NT2/D1 (cell line): ENCODE measurements around the gene FNBP1L.
A peak's percentile ranks its signal among the peaks of the same experiment; 100 is the strongest.

Experiments
- DNase-seq: peaks from one replicate; pipeline ENCODE4 v3.0.0-alpha.2; 2011; ENCODE audit warnings: low read depth, low spot score
- H3K27me3 ChIP-seq: 2 replicates; pipeline ENCODE4 v1.6.0; 2011; ENCODE audit warnings: mild to moderate bottlenecking; ENCODE audit not compliant: insufficient read length, insufficient read depth
- H3K36me3 ChIP-seq: 2 replicates; pipeline ENCODE4 v1.6.1; 2011; ENCODE audit warnings: mild to moderate bottlenecking, low read length, mixed read lengths; ENCODE audit not compliant: insufficient read depth, insufficient read length
- H3K4me1 ChIP-seq: 2 replicates; pipeline ENCODE4 v1.5.1; 2011; ENCODE audit not compliant: insufficient read depth, insufficient read length
- H3K4me3 ChIP-seq: 2 replicates; pipeline ENCODE4 v1.5.1; 2011; ENCODE audit warnings: low read depth; ENCODE audit not compliant: insufficient read length
- H3K9ac ChIP-seq: 2 replicates; pipeline ENCODE4 v1.6.0; 2011; ENCODE audit warnings: low read depth; ENCODE audit not compliant: insufficient read length
- H3K9me3 ChIP-seq: 2 replicates; pipeline ENCODE4 v1.5.1; 2011; ENCODE audit warnings: mild to moderate bottlenecking, low read length; ENCODE audit not compliant: insufficient read depth
- SUZ12 ChIP-seq: IDR thresholded peaks from 2 replicates; pipeline ENCODE4 v1.6.1; 2011; ENCODE audit not compliant: insufficient read length, insufficient read depth; ENCODE audit errors: extremely low read depth
- YY1 ChIP-seq: IDR thresholded peaks from 2 replicates; pipeline ENCODE4 v1.6.1; 2011; ENCODE audit not compliant: insufficient read length, insufficient read depth
- ZNF274 ChIP-seq: IDR thresholded peaks from 2 replicates; pipeline ENCODE4 v1.6.1; 2011; ENCODE audit warnings: mild to moderate bottlenecking, low read depth, low read length

Gene FNBP1L

GRCh38 chr1:93447481-93448291 is at the start of gene FNBP1L:
Gene FNBP1L (plus strand): TSS chr1:93448118. CDS start chr1:93448282, 164 bp downstream.
- no peaks in the 10 kb centered on the region for H3K9me3 ChIP-seq
- H3K4me3 ChIP-seq, result peak within 1 kb of the TSS; percentile 95
- H3K36me3 ChIP-seq, result no peaks in the 10 kb centered on the region
- DNase-seq, result peak; percentile 75
- H3K27me3 ChIP-seq, result no peaks in the 10 kb centered on the region
- no peak for TF ChIP-seq SUZ12
- TF ChIP-seq YY1, result no peak
- no peak for TF ChIP-seq ZNF274
- peak within 1 kb of the TSS; percentile 100 for H3K9ac ChIP-seq
- peaks cover 6% of the 10 kb centered on the region for H3K4me1 ChIP-seq

DNA sequence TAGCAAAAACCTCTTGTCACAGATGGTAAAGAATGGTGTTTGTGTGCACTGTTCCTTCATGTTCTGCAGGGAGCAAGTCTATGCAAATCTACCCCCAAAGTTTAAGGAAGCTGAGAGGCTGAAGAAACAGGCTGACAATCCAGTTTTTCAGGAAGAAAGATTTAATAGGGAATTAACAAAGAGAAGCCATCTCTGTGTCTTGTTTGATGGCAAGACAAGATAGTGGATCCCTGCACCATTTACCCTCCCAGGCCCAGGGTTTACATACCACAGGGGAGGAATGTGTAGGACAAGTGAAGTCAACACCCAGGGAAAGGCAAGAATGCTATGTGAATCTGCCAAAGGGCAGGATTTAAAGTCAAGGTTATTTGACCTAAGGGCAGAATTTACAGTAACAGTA is 48.1 kb upstream of the FNBP1L start:
- H3K4me1 ChIP-seq, result no peaks in the 10 kb centered on the region
- H3K4me3 ChIP-seq, result no peak overlapping the region
- H3K36me3 ChIP-seq, result no peaks in the 10 kb centered on the region
- peaks cover 15% of the 10 kb centered on the region for H3K9me3 ChIP-seq
- H3K27me3 ChIP-seq, result no peaks in the 10 kb centered on the region
- DNase-seq, result peak; percentile 42
- TF ChIP-seq SUZ12 (no peak), ZNF274 (no peak), YY1 (no peak)
- no peak overlapping the region for H3K9ac ChIP-seq

DNA sequence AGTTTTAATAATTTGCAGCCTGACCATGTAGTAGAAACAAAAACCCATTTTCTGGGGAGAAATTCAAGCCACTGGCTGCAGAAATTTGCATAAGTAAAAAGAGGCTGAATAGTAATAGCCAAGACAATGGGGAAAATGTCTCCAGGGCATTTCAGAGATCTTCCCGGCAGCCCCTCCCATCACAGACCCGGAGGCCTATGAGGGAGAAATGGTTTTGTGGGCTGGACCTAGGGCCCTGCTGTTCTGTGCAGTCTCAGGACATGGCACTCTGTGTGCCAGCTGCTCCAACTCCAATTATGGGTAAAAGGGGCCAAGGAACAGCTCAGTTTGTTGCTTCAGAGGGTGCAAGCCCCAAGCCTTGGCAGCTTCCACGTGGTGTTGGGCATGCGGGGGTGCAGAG is 39.7 kb upstream of the FNBP1L start:
- no peak overlapping the region for H3K9ac ChIP-seq
- peaks cover 3% of the 10 kb centered on the region for H3K4me1 ChIP-seq
- no peak overlapping the region for H3K4me3 ChIP-seq
- no peaks in the 10 kb centered on the region for H3K36me3 ChIP-seq
- H3K9me3 ChIP-seq, result peaks cover 64% of the 10 kb centered on the region
- DNase-seq, result no peak
- H3K27me3 ChIP-seq, result no peaks in the 10 kb centered on the region
- TF ChIP-seq SUZ12 (no peak), ZNF274 (no peak), YY1 (no peak)

- Histone ChIP-seq H3K27me3 (no peaks in the 10 kb centered on the region), H3K36me3 (no peaks in the 10 kb centered on the region), H3K9me3 (peaks cover 72% of the 10 kb centered on the region), H3K9ac (no peak overlapping the region), H3K4me3 (no peak overlapping the region), H3K4me1 (peaks cover 3% of the 10 kb centered on the region)
- TF ChIP-seq SUZ12 (no peak), ZNF274 (no peak), YY1 (no peak)
- peak; percentile 86 for DNase-seq
These were observed 36.9 kb upstream of the FNBP1L start for GRCh38 chr1:93411000-93411399.

GRCh38 chr1:93414749-93415148 is 33.2 kb upstream of the FNBP1L start:
- peaks cover 3% of the 10 kb centered on the region for H3K4me1 ChIP-seq
- no peak for DNase-seq
- H3K9me3 ChIP-seq, result peaks cover 43% of the 10 kb centered on the region
- H3K9ac ChIP-seq, result no peak overlapping the region
- no peak overlapping the region for H3K4me3 ChIP-seq
- TF ChIP-seq SUZ12 (no peak), YY1 (no peak), ZNF274 (no peak)
- H3K27me3 ChIP-seq, result no peaks in the 10 kb centered on the region
- no peaks in the 10 kb centered on the region for H3K36me3 ChIP-seq

- TF ChIP-seq YY1, result no peak
- Histone ChIP-seq H3K27me3 (no peaks in the 10 kb centered on the region), H3K9me3 (peaks cover 37% of the 10 kb centered on the region), H3K4me1 (peaks cover 3% of the 10 kb centered on the region), H3K9ac (no peak overlapping the region), H3K36me3 (no peaks in the 10 kb centered on the region), H3K4me3 (no peak overlapping the region)
- DNase-seq, result no peak
These were observed 32.6 kb upstream of the FNBP1L start for GRCh38 chr1:93415296-93415695.

DNA sequence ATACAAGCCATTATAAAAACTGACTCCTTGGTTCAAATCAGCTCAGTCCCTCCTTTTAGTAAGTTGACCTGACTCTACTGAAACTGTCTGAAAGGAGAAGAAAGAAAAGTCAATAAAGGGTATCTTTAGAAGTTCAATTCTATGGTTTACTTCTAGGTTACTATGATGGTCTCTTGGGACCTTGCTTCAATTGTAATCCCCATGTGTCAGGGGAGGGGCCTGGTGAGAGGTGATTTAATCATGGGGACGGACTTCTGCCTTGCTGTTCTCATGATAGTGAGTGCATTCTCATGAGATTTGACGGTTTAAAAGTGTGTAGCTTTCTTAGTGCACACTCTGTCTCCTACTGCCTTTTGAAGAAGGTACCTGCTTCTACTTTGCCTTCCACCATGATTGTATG is 31.7 kb upstream of the FNBP1L start:
- no peak overlapping the region for H3K9ac ChIP-seq
- H3K36me3 ChIP-seq, result no peaks in the 10 kb centered on the region
- no peaks in the 10 kb centered on the region for H3K27me3 ChIP-seq
- peaks cover 28% of the 10 kb centered on the region for H3K9me3 ChIP-seq
- TF ChIP-seq ZNF274 (no peak), YY1 (no peak), SUZ12 (no peak)
- no peak overlapping the region for H3K4me3 ChIP-seq
- no peak for DNase-seq
- peaks cover 3% of the 10 kb centered on the region for H3K4me1 ChIP-seq
